Keratinocyte (primary cell): ENCODE results near the gene MPZ.

Source experiments
- EZH2 ChIP-seq: IDR thresholded peaks from one replicate; pipeline ENCODE4 v1.6.1; 2012; ENCODE audit warnings: inconsistent platforms, mild to moderate bottlenecking, low read length, moderate library complexity
- TF ChIP-seq, protein P1 (sequence below), 3 experiments: IDR thresholded peaks in 1 of 3; conservative IDR thresholded peaks in 1 of 3; optimal IDR thresholded peaks in 1 of 3; 2 replicates in 2 of 3; 3 replicates in 1 of 3; pipeline versions ENCODE3 to v1.5.1; 2011; ENCODE audit warnings: low read length in 3 of 3, mild to moderate bottlenecking in 3 of 3, moderate library complexity in 2 of 3, control low read depth in 1 of 3, inconsistent platforms in 1 of 3; ENCODE audit not compliant: insufficient read depth in 2 of 3; ENCODE audit errors: extremely low read depth in 1 of 3

- TF ChIP-seq, protein P1, sequence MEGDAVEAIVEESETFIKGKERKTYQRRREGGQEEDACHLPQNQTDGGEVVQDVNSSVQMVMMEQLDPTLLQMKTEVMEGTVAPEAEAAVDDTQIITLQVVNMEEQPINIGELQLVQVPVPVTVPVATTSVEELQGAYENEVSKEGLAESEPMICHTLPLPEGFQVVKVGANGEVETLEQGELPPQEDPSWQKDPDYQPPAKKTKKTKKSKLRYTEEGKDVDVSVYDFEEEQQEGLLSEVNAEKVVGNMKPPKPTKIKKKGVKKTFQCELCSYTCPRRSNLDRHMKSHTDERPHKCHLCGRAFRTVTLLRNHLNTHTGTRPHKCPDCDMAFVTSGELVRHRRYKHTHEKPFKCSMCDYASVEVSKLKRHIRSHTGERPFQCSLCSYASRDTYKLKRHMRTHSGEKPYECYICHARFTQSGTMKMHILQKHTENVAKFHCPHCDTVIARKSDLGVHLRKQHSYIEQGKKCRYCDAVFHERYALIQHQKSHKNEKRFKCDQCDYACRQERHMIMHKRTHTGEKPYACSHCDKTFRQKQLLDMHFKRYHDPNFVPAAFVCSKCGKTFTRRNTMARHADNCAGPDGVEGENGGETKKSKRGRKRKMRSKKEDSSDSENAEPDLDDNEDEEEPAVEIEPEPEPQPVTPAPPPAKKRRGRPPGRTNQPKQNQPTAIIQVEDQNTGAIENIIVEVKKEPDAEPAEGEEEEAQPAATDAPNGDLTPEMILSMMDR (optimal IDR thresholded peaks at IDR 0.05 in 1 of 3, IDR thresholded peaks at IDR 0.05 in 1 of 3, conservative IDR thresholded peaks at IDR 0.05 in 1 of 3; ENCODE audit: extremely low read depth in 1 of 3, insufficient read depth in 2 of 3, low read length in 3 of 3) = no peak
- no peak for TF ChIP-seq EZH2
These were observed 42.4 kb downstream of the MPZ start for GRCh38 chr1:161267321-161267720.
